Panc1 (cell line): ENCODE measurements around the gene AKAP1. TPM values are rescaled to one million over a fixed set of nuclear protein-coding genes. Genes with fewer than 3 reads are reported as not detected.

Source experiments
- ATAC-seq: fragments of 200-7000 bp; cut with Tn5 transposase; 2 replicates; pipeline ENCODE4 v1.9.1; 2020; ENCODE audit warnings: mild to moderate bottlenecking, moderate library complexity
- BruUV-seq: library from RNA; stranded (reverse); fragments of 400-500 nt; replicated peaks from 2 replicates; lab custom pipeline; 2021; lab: Mats Ljungman, UMichigan
- CTCF ChIA-PET: fragments of 300-600 bp; sonication (Branson Sonifier 250); formaldehyde crosslinking; loops from one replicate; lab custom pipeline; 2022; ENCODE audit warnings: antibody characterized with exemption; lab: Charles Lee
- POLR2A ChIA-PET: fragments of 300-600 bp; sonication (Branson Sonifier 250); formaldehyde crosslinking; loops from one replicate; lab custom pipeline; 2022; ENCODE audit warnings: antibody characterized with exemption; lab: Charles Lee
- DNase-seq: peaks from one replicate; pipeline ENCODE4 v3.0.0-alpha.2; 2010; ENCODE audit warnings: low read depth, low spot score
- H3K27ac ChIP-seq: 2 replicates; pipeline ENCODE4 v1.5.1; 2011; ENCODE audit warnings: mild to moderate bottlenecking, low read length, inconsistent platforms
- H3K27me3 ChIP-seq: fragments of 200-500 bp; sonication (Bioruptor generic); 2 replicates; pipeline ENCODE4 v1.6.0; 2014; ENCODE audit warnings: low read length, inconsistent platforms; ENCODE audit not compliant: control insufficient read depth, insufficient read depth
- H3K36me3 ChIP-seq: fragments of 200-500 bp; sonication (Bioruptor generic); 2 replicates; pipeline ENCODE4 v1.5.1; 2014; ENCODE audit warnings: inconsistent platforms, mild to moderate bottlenecking, low read length, moderate library complexity; ENCODE audit not compliant: control insufficient read depth, insufficient read depth
- H3K4me1 ChIP-seq: 2 replicates; pipeline ENCODE4 v1.5.1; 2011; ENCODE audit warnings: inconsistent platforms, mild to moderate bottlenecking, low read length, moderate library complexity; ENCODE audit not compliant: control insufficient read depth, insufficient read depth
- H3K4me3 ChIP-seq, 2 experiments: 2 replicates each; pipeline ENCODE4 v1.5.1; 2011 to 2012; ENCODE audit warnings: low read depth in 2 of 2, low read length in 2 of 2, mild to moderate bottlenecking in 2 of 2, inconsistent platforms in 1 of 2, moderate library complexity in 1 of 2
- H3K9me3 ChIP-seq: fragments of 200-500 bp; sonication (Bioruptor generic); 2 replicates; pipeline ENCODE4 v1.5.1; 2014; ENCODE audit warnings: low read depth, mild to moderate bottlenecking, inconsistent platforms, low read length, moderate library complexity; ENCODE audit not compliant: control insufficient read depth, insufficient read depth
- POLR2AphosphoS5 ChIP-seq: IDR thresholded peaks from 2 replicates; pipeline ENCODE4 v1.6.1; 2012; ENCODE audit warnings: mild to moderate bottlenecking, low read depth, low read length, moderate library complexity
- SIN3A ChIP-seq: IDR thresholded peaks from 2 replicates; pipeline ENCODE4 v1.6.1; 2012; ENCODE audit warnings: low read depth, mild to moderate bottlenecking, low read length, moderate library complexity, borderline replicate concordance; ENCODE audit not compliant: insufficient read depth
- TCF7L2 ChIP-seq: IDR thresholded peaks from 2 replicates; pipeline ENCODE4 v1.6.1; 2011; ENCODE audit warnings: mild to moderate bottlenecking, low read depth, low read length, inconsistent platforms
- in situ Hi-C: cut with HindIII; loops from 2 replicates; pipeline ENCODE4 v1.10.0; 2016; ENCODE audit warnings: low sequenced_read_pairs, low pct_unique_long_range_greater_than_20kb
- intact Hi-C: fragments of 100-400 bp; cut with micrococcal nuclease; formaldehyde crosslinking; loops from one replicate; pipeline ENCODE4 v1.10.0; 2022; ENCODE audit not compliant: unreplicated experiment
- total RNA-seq: library from RNA; stranded (reverse); gene quantifications from one replicate; pipeline ENCODE4 v1.2.1, GENCODE V29; 2021; ENCODE audit not compliant: unreplicated experiment
- TF ChIP-seq, protein P1 (sequence below): fragments of 450-650 bp; IDR thresholded peaks from 2 replicates; pipeline ENCODE4 v1.5.1; 2017; ENCODE audit warnings: mild to moderate bottlenecking
- TF ChIP-seq, protein P2 (sequence below), 2 experiments: IDR thresholded peaks; 2 replicates each; pipeline ENCODE4 v1.6.1; 2011 to 2012; ENCODE audit warnings: low read depth in 2 of 2, control low read depth in 1 of 2, low read length in 1 of 2, mild to moderate bottlenecking in 1 of 2, moderate library complexity in 1 of 2; ENCODE audit not compliant: insufficient read depth in 1 of 2

AKAP1 gene
- total RNA-seq, 1 experiment from 2014 or later: 52.7 TPM

DNA sequence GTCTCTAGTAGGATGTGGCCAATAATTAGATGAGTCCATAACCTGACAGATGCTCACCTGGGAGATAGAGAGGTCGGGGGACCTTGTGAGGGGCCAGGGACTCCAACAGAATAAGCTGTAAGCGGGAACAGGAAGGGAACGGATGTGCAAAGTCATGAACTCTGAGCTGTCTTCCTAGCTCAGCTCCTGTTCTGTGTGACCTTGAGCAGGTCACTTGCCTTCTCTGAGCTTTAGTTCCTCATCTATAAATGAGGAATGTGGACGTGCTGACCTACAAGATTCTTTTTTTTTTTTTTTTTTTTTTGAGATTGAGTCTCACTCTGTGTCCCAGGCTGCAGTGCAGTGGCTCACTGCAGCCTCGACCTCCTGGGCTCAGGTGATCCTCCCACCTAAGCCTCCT is 58.9 kb downstream of the AKAP1 start:
- DNase-seq (no peak), ATAC-seq (no peak)
- ChIA-PET CTCF (interaction anchor here (0.5 to 1.2 kb wide), 3 partner anchors 99 to 623 kb away, joined by 3 to 7 read pairs (median 4); no protein-coding TSS in a partner anchor), POLR2A (no interaction called here)
- Histone ChIP-seq H3K36me3 (no peaks in the 10 kb centered on the region), H3K4me3 (no peak overlapping the region), H3K9me3 (no peaks in the 10 kb centered on the region), H3K27me3 (no peaks in the 10 kb centered on the region), H3K27ac (no peak overlapping the region), H3K4me1 (no peaks in the 10 kb centered on the region)
- TF ChIP-seq, protein P1, sequence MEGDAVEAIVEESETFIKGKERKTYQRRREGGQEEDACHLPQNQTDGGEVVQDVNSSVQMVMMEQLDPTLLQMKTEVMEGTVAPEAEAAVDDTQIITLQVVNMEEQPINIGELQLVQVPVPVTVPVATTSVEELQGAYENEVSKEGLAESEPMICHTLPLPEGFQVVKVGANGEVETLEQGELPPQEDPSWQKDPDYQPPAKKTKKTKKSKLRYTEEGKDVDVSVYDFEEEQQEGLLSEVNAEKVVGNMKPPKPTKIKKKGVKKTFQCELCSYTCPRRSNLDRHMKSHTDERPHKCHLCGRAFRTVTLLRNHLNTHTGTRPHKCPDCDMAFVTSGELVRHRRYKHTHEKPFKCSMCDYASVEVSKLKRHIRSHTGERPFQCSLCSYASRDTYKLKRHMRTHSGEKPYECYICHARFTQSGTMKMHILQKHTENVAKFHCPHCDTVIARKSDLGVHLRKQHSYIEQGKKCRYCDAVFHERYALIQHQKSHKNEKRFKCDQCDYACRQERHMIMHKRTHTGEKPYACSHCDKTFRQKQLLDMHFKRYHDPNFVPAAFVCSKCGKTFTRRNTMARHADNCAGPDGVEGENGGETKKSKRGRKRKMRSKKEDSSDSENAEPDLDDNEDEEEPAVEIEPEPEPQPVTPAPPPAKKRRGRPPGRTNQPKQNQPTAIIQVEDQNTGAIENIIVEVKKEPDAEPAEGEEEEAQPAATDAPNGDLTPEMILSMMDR: no peak
- TF ChIP-seq TCF7L2 (no peak), SIN3A (no peak), POLR2AphosphoS5 (no peak)
- TF ChIP-seq, protein P2, sequence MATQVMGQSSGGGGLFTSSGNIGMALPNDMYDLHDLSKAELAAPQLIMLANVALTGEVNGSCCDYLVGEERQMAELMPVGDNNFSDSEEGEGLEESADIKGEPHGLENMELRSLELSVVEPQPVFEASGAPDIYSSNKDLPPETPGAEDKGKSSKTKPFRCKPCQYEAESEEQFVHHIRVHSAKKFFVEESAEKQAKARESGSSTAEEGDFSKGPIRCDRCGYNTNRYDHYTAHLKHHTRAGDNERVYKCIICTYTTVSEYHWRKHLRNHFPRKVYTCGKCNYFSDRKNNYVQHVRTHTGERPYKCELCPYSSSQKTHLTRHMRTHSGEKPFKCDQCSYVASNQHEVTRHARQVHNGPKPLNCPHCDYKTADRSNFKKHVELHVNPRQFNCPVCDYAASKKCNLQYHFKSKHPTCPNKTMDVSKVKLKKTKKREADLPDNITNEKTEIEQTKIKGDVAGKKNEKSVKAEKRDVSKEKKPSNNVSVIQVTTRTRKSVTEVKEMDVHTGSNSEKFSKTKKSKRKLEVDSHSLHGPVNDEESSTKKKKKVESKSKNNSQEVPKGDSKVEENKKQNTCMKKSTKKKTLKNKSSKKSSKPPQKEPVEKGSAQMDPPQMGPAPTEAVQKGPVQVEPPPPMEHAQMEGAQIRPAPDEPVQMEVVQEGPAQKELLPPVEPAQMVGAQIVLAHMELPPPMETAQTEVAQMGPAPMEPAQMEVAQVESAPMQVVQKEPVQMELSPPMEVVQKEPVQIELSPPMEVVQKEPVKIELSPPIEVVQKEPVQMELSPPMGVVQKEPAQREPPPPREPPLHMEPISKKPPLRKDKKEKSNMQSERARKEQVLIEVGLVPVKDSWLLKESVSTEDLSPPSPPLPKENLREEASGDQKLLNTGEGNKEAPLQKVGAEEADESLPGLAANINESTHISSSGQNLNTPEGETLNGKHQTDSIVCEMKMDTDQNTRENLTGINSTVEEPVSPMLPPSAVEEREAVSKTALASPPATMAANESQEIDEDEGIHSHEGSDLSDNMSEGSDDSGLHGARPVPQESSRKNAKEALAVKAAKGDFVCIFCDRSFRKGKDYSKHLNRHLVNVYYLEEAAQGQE (IDR thresholded peaks at IDR 0.05; ENCODE audit: insufficient read depth in 1 of 2, low read depth in 2 of 2, low read length in 1 of 2): no peak
- BruUV-seq: no TSS peak
- in situ Hi-C loops: no loop called here
- intact Hi-C loops: no loop called here

DNA sequence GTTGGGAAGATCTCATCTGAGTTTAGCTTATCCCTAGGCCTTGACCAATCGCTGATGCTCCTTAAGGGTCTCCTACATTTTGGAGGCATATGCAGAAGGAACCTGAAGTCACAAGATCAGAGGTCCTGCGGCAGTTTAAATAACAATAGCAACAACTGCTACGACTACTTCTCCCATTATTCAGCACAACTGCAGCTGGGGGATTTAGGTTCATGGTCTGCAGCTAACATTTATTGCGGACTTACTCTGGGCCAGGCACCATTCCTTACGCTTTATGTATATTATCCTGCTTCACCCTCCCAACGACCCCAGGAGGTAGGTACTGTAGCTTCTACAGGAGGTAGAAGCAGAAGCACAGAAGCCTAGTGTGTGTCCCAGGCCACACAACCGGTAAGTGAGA is 59.5 kb downstream of the AKAP1 start:
- intact Hi-C loops (no loop called here), in situ Hi-C loops (no loop called here)
- H3K4me3 ChIP-seq: no peak overlapping the region
- H3K36me3 ChIP-seq: no peaks in the 10 kb centered on the region
- ChIA-PET CTCF (no interaction called here), POLR2A (no interaction called here)
- no TSS peak for BruUV-seq
- no peak overlapping the region for H3K27ac ChIP-seq
- no peak for ATAC-seq
- no peaks in the 10 kb centered on the region for H3K4me1 ChIP-seq
- H3K9me3 ChIP-seq: no peaks in the 10 kb centered on the region
- no peak for TF ChIP-seq SIN3A
- TF ChIP-seq TCF7L2: no peak
- TF ChIP-seq, protein P1: no peak
- TF ChIP-seq POLR2AphosphoS5: no peak
- TF ChIP-seq, protein P2 (IDR thresholded peaks at IDR 0.05; ENCODE audit: insufficient read depth in 1 of 2, low read depth in 2 of 2, low read length in 1 of 2): no peak
- no peaks in the 10 kb centered on the region for H3K27me3 ChIP-seq
- DNase-seq: no peak
